ENCODE results near the gene MTMR11. TPM values are rescaled to one million over a fixed set of nuclear protein-coding genes. Genes with fewer than 3 reads are reported as not detected.

MTMR11 gene
- polyA plus RNA-seq, 1 donor from 2014 or later = 1.6 TPM

- Histone ChIP-seq H3K9me3 (ENCODE audit: low read length) (no peaks in the 10 kb centered on the region), H3K4me3 (ENCODE audit: low read length) (no peak overlapping the region), H3K27me3 (ENCODE audit: insufficient read depth, low read depth, low read length) (no peaks in the 10 kb centered on the region), H2AFZ (ENCODE audit: low read depth, low read length) (no peak overlapping the region), H3K27ac (ENCODE audit: low read length) (no peak overlapping the region), H3K4me2 (ENCODE audit: low read length) (no peak overlapping the region), H3K9me2 (ENCODE audit: insufficient read depth, low read length) (no peaks in the 10 kb centered on the region), H3K79me2 (replicated peaks; ENCODE audit: insufficient read depth, low read length) (no peaks in the 10 kb centered on the region), H3K36me3 (ENCODE audit: insufficient read depth, low read length) (no peaks in the 10 kb centered on the region), H3F3A (ENCODE audit: insufficient read depth, low read length, poor library complexity, severe bottlenecking) (no peaks in the 10 kb centered on the region), H3K9ac (ENCODE audit: low read length) (no peak overlapping the region), H4K20me1 (ENCODE audit: insufficient read depth) (no peaks in the 10 kb centered on the region)
- no peak for TF ChIP-seq POLR2AphosphoS5 (IDR thresholded peaks at IDR 0.05)
- TF ChIP-seq, protein P1, sequence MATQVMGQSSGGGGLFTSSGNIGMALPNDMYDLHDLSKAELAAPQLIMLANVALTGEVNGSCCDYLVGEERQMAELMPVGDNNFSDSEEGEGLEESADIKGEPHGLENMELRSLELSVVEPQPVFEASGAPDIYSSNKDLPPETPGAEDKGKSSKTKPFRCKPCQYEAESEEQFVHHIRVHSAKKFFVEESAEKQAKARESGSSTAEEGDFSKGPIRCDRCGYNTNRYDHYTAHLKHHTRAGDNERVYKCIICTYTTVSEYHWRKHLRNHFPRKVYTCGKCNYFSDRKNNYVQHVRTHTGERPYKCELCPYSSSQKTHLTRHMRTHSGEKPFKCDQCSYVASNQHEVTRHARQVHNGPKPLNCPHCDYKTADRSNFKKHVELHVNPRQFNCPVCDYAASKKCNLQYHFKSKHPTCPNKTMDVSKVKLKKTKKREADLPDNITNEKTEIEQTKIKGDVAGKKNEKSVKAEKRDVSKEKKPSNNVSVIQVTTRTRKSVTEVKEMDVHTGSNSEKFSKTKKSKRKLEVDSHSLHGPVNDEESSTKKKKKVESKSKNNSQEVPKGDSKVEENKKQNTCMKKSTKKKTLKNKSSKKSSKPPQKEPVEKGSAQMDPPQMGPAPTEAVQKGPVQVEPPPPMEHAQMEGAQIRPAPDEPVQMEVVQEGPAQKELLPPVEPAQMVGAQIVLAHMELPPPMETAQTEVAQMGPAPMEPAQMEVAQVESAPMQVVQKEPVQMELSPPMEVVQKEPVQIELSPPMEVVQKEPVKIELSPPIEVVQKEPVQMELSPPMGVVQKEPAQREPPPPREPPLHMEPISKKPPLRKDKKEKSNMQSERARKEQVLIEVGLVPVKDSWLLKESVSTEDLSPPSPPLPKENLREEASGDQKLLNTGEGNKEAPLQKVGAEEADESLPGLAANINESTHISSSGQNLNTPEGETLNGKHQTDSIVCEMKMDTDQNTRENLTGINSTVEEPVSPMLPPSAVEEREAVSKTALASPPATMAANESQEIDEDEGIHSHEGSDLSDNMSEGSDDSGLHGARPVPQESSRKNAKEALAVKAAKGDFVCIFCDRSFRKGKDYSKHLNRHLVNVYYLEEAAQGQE (IDR thresholded peaks at IDR 0.05; ENCODE audit: borderline replicate concordance) = no peak
- no peak for TF ChIP-seq RAD21 (conservative IDR thresholded peaks at IDR 0.05)
These were observed 40.7 kb upstream of the MTMR11 start for GRCh38 chr1:149977345-149977744.

GRCh38 chr1:149972547-149972946 is 35.9 kb upstream of the MTMR11 start:
- Histone ChIP-seq H4K20me1 (ENCODE audit: insufficient read depth) (no peaks in the 10 kb centered on the region), H3K4me2 (ENCODE audit: low read length) (no peak overlapping the region), H3K79me2 (replicated peaks; ENCODE audit: insufficient read depth, low read length) (no peaks in the 10 kb centered on the region), H3K36me3 (ENCODE audit: insufficient read depth, low read length) (no peaks in the 10 kb centered on the region), H3F3A (ENCODE audit: insufficient read depth, low read length, poor library complexity, severe bottlenecking) (no peaks in the 10 kb centered on the region), H3K4me3 (ENCODE audit: low read length) (no peak overlapping the region), H3K27me3 (ENCODE audit: insufficient read depth, low read depth, low read length) (no peaks in the 10 kb centered on the region), H2AFZ (ENCODE audit: low read depth, low read length) (no peak overlapping the region), H3K27ac (ENCODE audit: low read length) (no peak overlapping the region), H3K9me3 (ENCODE audit: low read length) (no peaks in the 10 kb centered on the region), H3K9me2 (ENCODE audit: insufficient read depth, low read length) (no peaks in the 10 kb centered on the region), H3K9ac (ENCODE audit: low read length) (no peak overlapping the region)
- no peak for TF ChIP-seq SMC3 (conservative IDR thresholded peaks at IDR 0.05; ENCODE audit: poor library complexity)
- no peak for TF ChIP-seq POLR2AphosphoS5 (IDR thresholded peaks at IDR 0.05)
- TF ChIP-seq RAD21 (conservative IDR thresholded peaks at IDR 0.05) = no peak
- no peak for TF ChIP-seq TAF1 (IDR thresholded peaks at IDR 0.05; ENCODE audit: low read depth)
- no peak for TF ChIP-seq EP300 (conservative IDR thresholded peaks at IDR 0.05; ENCODE audit: poor library complexity, severe bottlenecking)
- TF ChIP-seq, protein P1 (IDR thresholded peaks at IDR 0.05; ENCODE audit: borderline replicate concordance) = no peak
- no peak for TF ChIP-seq MXI1 (conservative IDR thresholded peaks at IDR 0.05; ENCODE audit: poor library complexity, severe bottlenecking)
- TF ChIP-seq, protein P2, sequence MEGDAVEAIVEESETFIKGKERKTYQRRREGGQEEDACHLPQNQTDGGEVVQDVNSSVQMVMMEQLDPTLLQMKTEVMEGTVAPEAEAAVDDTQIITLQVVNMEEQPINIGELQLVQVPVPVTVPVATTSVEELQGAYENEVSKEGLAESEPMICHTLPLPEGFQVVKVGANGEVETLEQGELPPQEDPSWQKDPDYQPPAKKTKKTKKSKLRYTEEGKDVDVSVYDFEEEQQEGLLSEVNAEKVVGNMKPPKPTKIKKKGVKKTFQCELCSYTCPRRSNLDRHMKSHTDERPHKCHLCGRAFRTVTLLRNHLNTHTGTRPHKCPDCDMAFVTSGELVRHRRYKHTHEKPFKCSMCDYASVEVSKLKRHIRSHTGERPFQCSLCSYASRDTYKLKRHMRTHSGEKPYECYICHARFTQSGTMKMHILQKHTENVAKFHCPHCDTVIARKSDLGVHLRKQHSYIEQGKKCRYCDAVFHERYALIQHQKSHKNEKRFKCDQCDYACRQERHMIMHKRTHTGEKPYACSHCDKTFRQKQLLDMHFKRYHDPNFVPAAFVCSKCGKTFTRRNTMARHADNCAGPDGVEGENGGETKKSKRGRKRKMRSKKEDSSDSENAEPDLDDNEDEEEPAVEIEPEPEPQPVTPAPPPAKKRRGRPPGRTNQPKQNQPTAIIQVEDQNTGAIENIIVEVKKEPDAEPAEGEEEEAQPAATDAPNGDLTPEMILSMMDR (IDR thresholded peaks at IDR 0.05; ENCODE audit: poor library complexity, severe bottlenecking) = no peak
- TF ChIP-seq EZH2 (IDR thresholded peaks at IDR 0.05; ENCODE audit: borderline replicate concordance, insufficient read depth, low read length, poor library complexity, severe bottlenecking) = no peak

All from neural cell (in vitro differentiated cells).